GM10248 (cell line): Measurements from ENCODE around the gene TMEM40.
A peak's percentile ranks its signal among the peaks of the same experiment; 100 is the strongest.

Experiments
- CTCF ChIA-PET: fragments of 300-600 bp; sonication (Branson Sonifier 250); formaldehyde crosslinking; extraction: SDS; loops from one replicate; lab custom pipeline; 2021; ENCODE audit warnings: antibody characterized with exemption; lab: Yijun Ruan, JAX
- POLR2A ChIA-PET: fragments of 350-650 bp; sonication (Branson Sonifier 250); formaldehyde crosslinking; extraction: SDS; loops from one replicate; lab custom pipeline; 2020; ENCODE audit warnings: antibody characterized with exemption; lab: Yijun Ruan, JAX
- DNase-seq: peaks from one replicate; pipeline ENCODE4 v3.0.0; 2012; ENCODE audit errors: extremely low spot score
- CTCF ChIP-seq: IDR thresholded peaks from 2 replicates; pipeline ENCODE4 v1.5.1; 2012; ENCODE audit warnings: mild to moderate bottlenecking, low read depth; ENCODE audit errors: extremely low read depth, missing control alignments, control extremely low read depth

TMEM40 gene

GRCh38 chr3:12799525-12800440 lies 40.7 kb upstream of the TMEM40 start:
- TF ChIP-seq CTCF, result no peak
- DNase-seq, result no peak
- CTCF ChIA-PET, result interaction anchor here (0.8 to 5.0 kb wide), 10 partner anchors 8 to 92 kb away, joined by 3 to 36 read pairs (median 4); partner anchors contain the start of gene RPL32
- POLR2A ChIA-PET, result interaction anchor here (0.5 to 1.1 kb wide), 2 partner anchors 10 to 151 kb away, joined by 3 read pairs; no protein-coding TSS in a partner anchor

GRCh38 chr3:12798559-12799179 lies 39.6 kb upstream of the TMEM40 start:
- no peak for TF ChIP-seq CTCF
- POLR2A ChIA-PET, result no interaction called here
- CTCF ChIA-PET, result interaction anchor here (1.0 to 5.0 kb wide), 9 partner anchors 9 to 93 kb away, joined by 3 to 36 read pairs (median 5); partner anchors contain the start of gene RPL32

GRCh38 chr3:12797892-12798558 lies 39.0 kb upstream of the TMEM40 start:
- CTCF ChIA-PET, result interaction anchor here (1.1 to 5.0 kb wide), 6 partner anchors 10 to 44 kb away, joined by 3 to 36 read pairs (median 8); partner anchors contain the start of gene RPL32

More at GRCh38 chr3:12798559-12799179, 39.6 kb upstream of the TMEM40 start:
- DNase-seq, result no peak

GRCh38 chr3:12797124-12797891 lies 38.2 kb upstream of the TMEM40 start:
- ChIA-PET CTCF (interaction anchor here (1.1 to 5.0 kb wide), 9 partner anchors 10 to 94 kb away, joined by 3 to 36 read pairs (median 8); partner anchors contain the start of gene RPL32), POLR2A (no interaction called here)
- no peak for TF ChIP-seq CTCF
- no peak for DNase-seq

More at GRCh38 chr3:12797892-12798558, 39.0 kb upstream of the TMEM40 start:
- DNase-seq, result no peak
- POLR2A ChIA-PET, result no interaction called here
- TF ChIP-seq CTCF, result no peak

GRCh38 chr3:12796171-12797123 lies 37.4 kb upstream of the TMEM40 start, which contains the start of gene CAND2:
Gene CAND2 (plus strand): TSS chr3:12796680. CDS start chr3:12796721, 41 bp downstream.
- DNase-seq, result peak; percentile 43
- POLR2A ChIA-PET, result no interaction called here
- no peak for TF ChIP-seq CTCF
- CTCF ChIA-PET, result interaction anchor here (1.2 to 4.7 kb wide), 6 partner anchors 9 to 95 kb away, joined by 3 to 36 read pairs (median 6); no protein-coding TSS in a partner anchor
